WTC11 (cell line): ENCODE data around the gene SARDH. TPM values are rescaled to one million over a fixed set of nuclear protein-coding genes. Genes with fewer than 3 reads are reported as not detected.

Experiments
- ATAC-seq: fragments of 200-7000 bp; cut with Tn5 transposase; 2 replicates; pipeline ENCODE4 v1.10.0; 2021; ENCODE audit warnings: mild to moderate bottlenecking, moderate library complexity
- CTCF ChIA-PET: fragments of 300-600 bp; sonication (Branson Sonifier 250); formaldehyde crosslinking; loops from one replicate; lab custom pipeline; 2021; ENCODE audit warnings: antibody characterized with exemption; lab: Charles Lee
- POLR2A ChIA-PET: fragments of 350-600 bp; sonication (Branson Sonifier 250); formaldehyde crosslinking; loops from one replicate; lab custom pipeline; 2021; ENCODE audit warnings: antibody characterized with exemption; lab: Charles Lee
- DNase-seq: peaks from one replicate; pipeline ENCODE4 v3.0.0; 2021; ENCODE audit warnings: low spot score
- H3K27ac Mint-ChIP-seq: 2 replicates; pipeline ENCODE4 v1.8.0; 2021; ENCODE audit warnings: mixed read lengths
- H3K27me3 Mint-ChIP-seq: 2 replicates; pipeline ENCODE4 v1.8.0; 2021; ENCODE audit warnings: low read depth, mild to moderate bottlenecking, moderate library complexity, mixed read lengths
- H3K36me3 Mint-ChIP-seq: 2 replicates; pipeline ENCODE4 v1.8.0; 2021; ENCODE audit warnings: mixed read lengths
- H3K4me1 Mint-ChIP-seq: 2 replicates; pipeline ENCODE4 v1.8.0; 2022; ENCODE audit warnings: mixed read lengths
- H3K4me3 Mint-ChIP-seq: 2 replicates; pipeline ENCODE4 v1.8.0; 2021; ENCODE audit warnings: mild to moderate bottlenecking, moderate library complexity, mixed read lengths
- H3K9me3 Mint-ChIP-seq: 2 replicates; pipeline ENCODE4 v1.8.0; 2021; ENCODE audit warnings: mixed read lengths
- EMX1 ChIP-seq: fragments of 250-450 bp; sonication (Bioruptor Pico); IDR thresholded peaks from 2 replicates; pipeline ENCODE4 v1.8.0; 2021; ENCODE audit warnings: mild to moderate bottlenecking
- FOXK1 ChIP-seq: sonication (generic); formaldehyde crosslinking; IDR thresholded peaks from 2 replicates; pipeline ENCODE4 v1.8.0; 2022; ENCODE audit warnings: mild to moderate bottlenecking, moderate library complexity, missing genetic modification reagents
- IRF2 ChIP-seq: sonication (generic); formaldehyde crosslinking; IDR thresholded peaks from 2 replicates; pipeline ENCODE4 v1.8.0; 2022; ENCODE audit warnings: low read depth, missing genetic modification reagents, borderline replicate concordance
- NR1H2 ChIP-seq: sonication (generic); formaldehyde crosslinking; IDR thresholded peaks from 2 replicates; pipeline ENCODE4 v1.9.0; 2021; ENCODE audit warnings: mild to moderate bottlenecking, moderate library complexity, missing genetic modification reagents
- PRRX2 ChIP-seq: fragments of 250-450 bp; sonication (Bioruptor Pico); IDR thresholded peaks from 2 replicates; pipeline ENCODE4 v1.8.0; 2021; ENCODE audit warnings: mild to moderate bottlenecking
- RELA ChIP-seq: sonication (generic); formaldehyde crosslinking; IDR thresholded peaks from 2 replicates; pipeline ENCODE4 v1.8.1; 2022; ENCODE audit warnings: missing genetic modification reagents, mild to moderate bottlenecking, borderline replicate concordance
- TEAD1 ChIP-seq: sonication (generic); formaldehyde crosslinking; IDR thresholded peaks from 2 replicates; pipeline ENCODE4 v1.8.0; 2022; ENCODE audit warnings: mild to moderate bottlenecking, missing genetic modification reagents
- ZBTB21 ChIP-seq: sonication (generic); formaldehyde crosslinking; IDR thresholded peaks from 2 replicates; pipeline ENCODE4 v1.8.1; 2023; ENCODE audit warnings: mild to moderate bottlenecking, missing genetic modification reagents, borderline replicate concordance
- ZNF219 ChIP-seq: sonication (generic); formaldehyde crosslinking; IDR thresholded peaks from 2 replicates; pipeline ENCODE4 v1.8.0; 2023; ENCODE audit warnings: missing genetic modification reagents, mild to moderate bottlenecking, borderline replicate concordance
- ZNF232 ChIP-seq: sonication (generic); formaldehyde crosslinking; IDR thresholded peaks from 2 replicates; pipeline ENCODE4 v1.8.0; 2022; ENCODE audit warnings: mild to moderate bottlenecking, missing genetic modification reagents
- ZNF423 ChIP-seq: fragments of 250-450 bp; sonication (Bioruptor Pico); IDR thresholded peaks from 2 replicates; pipeline ENCODE4 v2.1.2; 2022; ENCODE audit warnings: mild to moderate bottlenecking, moderate library complexity
- total RNA-seq: library from RNA; stranded (reverse); gene quantifications from 3 replicates; pipeline ENCODE4 v1.2.3, GENCODE V29; 2021
- TF ChIP-seq, protein P1 (sequence below): sonication (generic); formaldehyde crosslinking; IDR thresholded peaks from 2 replicates; pipeline ENCODE4 v1.8.0; 2022; ENCODE audit warnings: mild to moderate bottlenecking, missing genetic modification reagents
- TF ChIP-seq, protein P2 (sequence below): fragments of 200-600 bp; IDR thresholded peaks from 2 replicates; pipeline ENCODE4 v1.8.0; 2022; ENCODE audit warnings: antibody characterized with exemption
- TF ChIP-seq, protein P3 (sequence below): fragments of 250-450 bp; sonication (Bioruptor Pico); IDR thresholded peaks from 2 replicates; pipeline ENCODE4 v2.1.2; 2022; ENCODE audit warnings: mild to moderate bottlenecking, moderate library complexity
- TF ChIP-seq, protein P4 (sequence below): sonication (generic); formaldehyde crosslinking; IDR thresholded peaks from 2 replicates; pipeline ENCODE4 v1.8.1; 2023; ENCODE audit warnings: mild to moderate bottlenecking, missing genetic modification reagents
- TF ChIP-seq, protein P5 (sequence below): sonication (generic); formaldehyde crosslinking; IDR thresholded peaks from 2 replicates; pipeline ENCODE4 v1.8.0; 2022; ENCODE audit warnings: missing genetic modification reagents
- TF ChIP-seq, protein P6 (sequence below): fragments of 250-450 bp; sonication (Bioruptor Pico); conservative IDR thresholded peaks from 2 replicates; pipeline ENCODE4 v1.9.0; 2021; ENCODE audit warnings: mild to moderate bottlenecking

SARDH gene
- total RNA-seq, 1 experiment from 2014 or later: 8.5 TPM

DNA sequence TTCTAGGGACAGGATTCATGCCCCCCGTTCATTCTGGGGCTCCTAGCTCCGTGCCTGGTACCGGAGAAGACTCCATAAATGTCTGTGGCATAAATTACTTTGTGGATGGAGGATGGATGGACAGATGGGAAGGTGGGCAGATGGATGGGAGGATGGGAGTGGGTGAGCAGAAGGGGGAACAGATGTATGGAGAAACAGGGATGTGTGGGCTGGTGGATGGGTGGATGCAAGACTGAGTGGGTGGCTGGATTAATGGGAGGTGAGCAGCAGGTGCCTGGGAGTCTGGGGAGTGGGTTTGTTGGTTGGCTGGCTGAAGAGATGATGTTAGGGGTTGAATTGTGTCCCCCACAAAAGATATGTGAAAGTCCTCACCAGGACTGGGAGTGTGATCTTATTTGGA, 43.5 kb downstream of the SARDH start:
- ChIA-PET POLR2A (no interaction called here), CTCF (no interaction called here)
- no peaks in the 10 kb centered on the region for H3K36me3 Mint-ChIP-seq
- H3K27me3 Mint-ChIP-seq: no peaks in the 10 kb centered on the region
- H3K9me3 Mint-ChIP-seq: 0 out of 2 replicates have a peak, but pooled peaks cover 3% of the 10 kb centered on the region
- no peak overlapping the region for H3K4me3 Mint-ChIP-seq
- H3K27ac Mint-ChIP-seq: no peak overlapping the region
- H3K4me1 Mint-ChIP-seq: no peaks in the 10 kb centered on the region
- DNase-seq (no peak), ATAC-seq (no peak)
- no peak for TF ChIP-seq FOXK1 (CRISPR knock-in tag)
- TF ChIP-seq, protein P1, sequence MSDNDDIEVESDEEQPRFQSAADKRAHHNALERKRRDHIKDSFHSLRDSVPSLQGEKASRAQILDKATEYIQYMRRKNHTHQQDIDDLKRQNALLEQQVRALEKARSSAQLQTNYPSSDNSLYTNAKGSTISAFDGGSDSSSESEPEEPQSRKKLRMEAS (CRISPR knock-in tag): no peak
- no peak for TF ChIP-seq ZNF423 (CRISPR knock-in tag)
- no peak for TF ChIP-seq IRF2 (CRISPR knock-in tag)
- no peak for TF ChIP-seq ZNF232 (CRISPR knock-in tag)
- no peak for TF ChIP-seq PRRX2 (CRISPR knock-in tag)
- TF ChIP-seq ZBTB21: no peak
- TF ChIP-seq, protein P2, sequence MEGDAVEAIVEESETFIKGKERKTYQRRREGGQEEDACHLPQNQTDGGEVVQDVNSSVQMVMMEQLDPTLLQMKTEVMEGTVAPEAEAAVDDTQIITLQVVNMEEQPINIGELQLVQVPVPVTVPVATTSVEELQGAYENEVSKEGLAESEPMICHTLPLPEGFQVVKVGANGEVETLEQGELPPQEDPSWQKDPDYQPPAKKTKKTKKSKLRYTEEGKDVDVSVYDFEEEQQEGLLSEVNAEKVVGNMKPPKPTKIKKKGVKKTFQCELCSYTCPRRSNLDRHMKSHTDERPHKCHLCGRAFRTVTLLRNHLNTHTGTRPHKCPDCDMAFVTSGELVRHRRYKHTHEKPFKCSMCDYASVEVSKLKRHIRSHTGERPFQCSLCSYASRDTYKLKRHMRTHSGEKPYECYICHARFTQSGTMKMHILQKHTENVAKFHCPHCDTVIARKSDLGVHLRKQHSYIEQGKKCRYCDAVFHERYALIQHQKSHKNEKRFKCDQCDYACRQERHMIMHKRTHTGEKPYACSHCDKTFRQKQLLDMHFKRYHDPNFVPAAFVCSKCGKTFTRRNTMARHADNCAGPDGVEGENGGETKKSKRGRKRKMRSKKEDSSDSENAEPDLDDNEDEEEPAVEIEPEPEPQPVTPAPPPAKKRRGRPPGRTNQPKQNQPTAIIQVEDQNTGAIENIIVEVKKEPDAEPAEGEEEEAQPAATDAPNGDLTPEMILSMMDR: no peak
- TF ChIP-seq TEAD1 (CRISPR knock-in tag): no peak
- TF ChIP-seq, protein P3, sequence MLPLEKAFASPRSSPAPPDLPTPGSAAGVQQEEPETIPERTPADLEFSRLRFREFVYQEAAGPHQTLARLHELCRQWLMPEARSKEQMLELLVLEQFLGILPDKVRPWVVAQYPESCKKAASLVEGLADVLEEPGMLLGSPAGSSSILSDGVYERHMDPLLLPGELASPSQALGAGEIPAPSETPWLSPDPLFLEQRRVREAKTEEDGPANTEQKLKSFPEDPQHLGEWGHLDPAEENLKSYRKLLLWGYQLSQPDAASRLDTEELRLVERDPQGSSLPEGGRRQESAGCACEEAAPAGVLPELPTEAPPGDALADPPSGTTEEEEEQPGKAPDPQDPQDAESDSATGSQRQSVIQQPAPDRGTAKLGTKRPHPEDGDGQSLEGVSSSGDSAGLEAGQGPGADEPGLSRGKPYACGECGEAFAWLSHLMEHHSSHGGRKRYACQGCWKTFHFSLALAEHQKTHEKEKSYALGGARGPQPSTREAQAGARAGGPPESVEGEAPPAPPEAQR (CRISPR knock-in tag): no peak
- TF ChIP-seq, protein P4, sequence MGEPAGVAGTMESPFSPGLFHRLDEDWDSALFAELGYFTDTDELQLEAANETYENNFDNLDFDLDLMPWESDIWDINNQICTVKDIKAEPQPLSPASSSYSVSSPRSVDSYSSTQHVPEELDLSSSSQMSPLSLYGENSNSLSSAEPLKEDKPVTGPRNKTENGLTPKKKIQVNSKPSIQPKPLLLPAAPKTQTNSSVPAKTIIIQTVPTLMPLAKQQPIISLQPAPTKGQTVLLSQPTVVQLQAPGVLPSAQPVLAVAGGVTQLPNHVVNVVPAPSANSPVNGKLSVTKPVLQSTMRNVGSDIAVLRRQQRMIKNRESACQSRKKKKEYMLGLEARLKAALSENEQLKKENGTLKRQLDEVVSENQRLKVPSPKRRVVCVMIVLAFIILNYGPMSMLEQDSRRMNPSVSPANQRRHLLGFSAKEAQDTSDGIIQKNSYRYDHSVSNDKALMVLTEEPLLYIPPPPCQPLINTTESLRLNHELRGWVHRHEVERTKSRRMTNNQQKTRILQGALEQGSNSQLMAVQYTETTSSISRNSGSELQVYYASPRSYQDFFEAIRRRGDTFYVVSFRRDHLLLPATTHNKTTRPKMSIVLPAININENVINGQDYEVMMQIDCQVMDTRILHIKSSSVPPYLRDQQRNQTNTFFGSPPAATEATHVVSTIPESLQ (CRISPR knock-in tag): no peak

DNA sequence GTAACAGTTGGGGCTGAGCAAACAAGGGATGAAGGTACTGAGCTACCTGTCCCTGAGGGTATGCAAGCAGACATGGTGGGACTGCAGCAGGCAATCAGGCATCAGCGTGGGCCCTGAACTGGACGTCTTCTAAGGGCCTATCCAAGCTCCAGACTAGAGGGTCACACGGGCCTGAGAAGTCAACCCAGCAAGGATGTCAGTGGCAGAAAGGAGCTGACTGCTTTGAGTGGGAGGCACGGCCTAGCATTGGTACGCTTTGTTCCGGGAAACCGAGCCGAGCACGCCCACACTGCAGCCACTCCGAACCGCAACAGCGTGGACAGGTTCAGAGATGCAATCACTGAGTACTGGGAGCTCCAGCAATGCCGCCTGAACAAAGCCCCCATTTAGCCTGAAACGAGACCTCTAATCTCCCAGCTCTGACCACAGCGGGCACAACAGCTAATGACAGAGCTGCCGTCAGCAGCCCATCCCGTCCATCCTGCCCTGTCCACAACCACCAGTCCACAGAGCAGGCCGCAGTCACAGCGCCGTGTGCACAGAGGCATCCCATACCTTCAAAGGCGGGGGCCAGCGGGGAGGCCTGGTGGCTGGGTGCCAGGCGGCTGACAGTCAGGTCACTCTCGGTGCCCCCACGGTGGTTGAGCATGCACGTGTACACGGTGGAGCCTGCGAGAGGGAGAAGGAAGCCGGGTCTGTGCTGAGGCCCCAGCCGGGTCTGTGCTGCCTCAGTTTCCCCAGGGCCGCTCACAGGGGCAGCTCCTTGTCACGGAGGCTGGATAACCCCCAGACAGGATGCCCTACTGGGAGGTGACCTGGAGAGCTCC, 44.2 kb downstream of the SARDH start:
- Mint-ChIP-seq H3K36me3 (no peaks in the 10 kb centered on the region), H3K4me3 (no peak overlapping the region), H3K27ac (0 out of 2 replicates have a peak overlapping the region, but pooled peaks have one; percentile 13), H3K9me3 (no peaks in the 10 kb centered on the region), H3K4me1 (no peaks in the 10 kb centered on the region), H3K27me3 (no peaks in the 10 kb centered on the region)
- no peak for ATAC-seq
- no peak for DNase-seq
- ChIA-PET POLR2A (no interaction called here), CTCF (interaction anchor here (1.3 kb wide), 1 partner anchor 49 kb away, joined by 3 read pairs; no protein-coding TSS in a partner anchor)
- TF ChIP-seq ZNF423 (CRISPR knock-in tag): no peak
- TF ChIP-seq, protein P3 (CRISPR knock-in tag): no peak
- TF ChIP-seq, protein P1 (CRISPR knock-in tag): no peak
- TF ChIP-seq, protein P5, sequence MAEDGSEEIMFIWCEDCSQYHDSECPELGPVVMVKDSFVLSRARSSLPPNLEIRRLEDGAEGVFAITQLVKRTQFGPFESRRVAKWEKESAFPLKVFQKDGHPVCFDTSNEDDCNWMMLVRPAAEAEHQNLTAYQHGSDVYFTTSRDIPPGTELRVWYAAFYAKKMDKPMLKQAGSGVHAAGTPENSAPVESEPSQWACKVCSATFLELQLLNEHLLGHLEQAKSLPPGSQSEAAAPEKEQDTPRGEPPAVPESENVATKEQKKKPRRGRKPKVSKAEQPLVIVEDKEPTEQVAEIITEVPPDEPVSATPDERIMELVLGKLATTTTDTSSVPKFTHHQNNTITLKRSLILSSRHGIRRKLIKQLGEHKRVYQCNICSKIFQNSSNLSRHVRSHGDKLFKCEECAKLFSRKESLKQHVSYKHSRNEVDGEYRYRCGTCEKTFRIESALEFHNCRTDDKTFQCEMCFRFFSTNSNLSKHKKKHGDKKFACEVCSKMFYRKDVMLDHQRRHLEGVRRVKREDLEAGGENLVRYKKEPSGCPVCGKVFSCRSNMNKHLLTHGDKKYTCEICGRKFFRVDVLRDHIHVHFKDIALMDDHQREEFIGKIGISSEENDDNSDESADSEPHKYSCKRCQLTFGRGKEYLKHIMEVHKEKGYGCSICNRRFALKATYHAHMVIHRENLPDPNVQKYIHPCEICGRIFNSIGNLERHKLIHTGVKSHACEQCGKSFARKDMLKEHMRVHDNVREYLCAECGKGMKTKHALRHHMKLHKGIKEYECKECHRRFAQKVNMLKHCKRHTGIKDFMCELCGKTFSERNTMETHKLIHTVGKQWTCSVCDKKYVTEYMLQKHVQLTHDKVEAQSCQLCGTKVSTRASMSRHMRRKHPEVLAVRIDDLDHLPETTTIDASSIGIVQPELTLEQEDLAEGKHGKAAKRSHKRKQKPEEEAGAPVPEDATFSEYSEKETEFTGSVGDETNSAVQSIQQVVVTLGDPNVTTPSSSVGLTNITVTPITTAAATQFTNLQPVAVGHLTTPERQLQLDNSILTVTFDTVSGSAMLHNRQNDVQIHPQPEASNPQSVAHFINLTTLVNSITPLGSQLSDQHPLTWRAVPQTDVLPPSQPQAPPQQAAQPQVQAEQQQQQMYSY (CRISPR knock-in tag): no peak
- TF ChIP-seq, protein P6, sequence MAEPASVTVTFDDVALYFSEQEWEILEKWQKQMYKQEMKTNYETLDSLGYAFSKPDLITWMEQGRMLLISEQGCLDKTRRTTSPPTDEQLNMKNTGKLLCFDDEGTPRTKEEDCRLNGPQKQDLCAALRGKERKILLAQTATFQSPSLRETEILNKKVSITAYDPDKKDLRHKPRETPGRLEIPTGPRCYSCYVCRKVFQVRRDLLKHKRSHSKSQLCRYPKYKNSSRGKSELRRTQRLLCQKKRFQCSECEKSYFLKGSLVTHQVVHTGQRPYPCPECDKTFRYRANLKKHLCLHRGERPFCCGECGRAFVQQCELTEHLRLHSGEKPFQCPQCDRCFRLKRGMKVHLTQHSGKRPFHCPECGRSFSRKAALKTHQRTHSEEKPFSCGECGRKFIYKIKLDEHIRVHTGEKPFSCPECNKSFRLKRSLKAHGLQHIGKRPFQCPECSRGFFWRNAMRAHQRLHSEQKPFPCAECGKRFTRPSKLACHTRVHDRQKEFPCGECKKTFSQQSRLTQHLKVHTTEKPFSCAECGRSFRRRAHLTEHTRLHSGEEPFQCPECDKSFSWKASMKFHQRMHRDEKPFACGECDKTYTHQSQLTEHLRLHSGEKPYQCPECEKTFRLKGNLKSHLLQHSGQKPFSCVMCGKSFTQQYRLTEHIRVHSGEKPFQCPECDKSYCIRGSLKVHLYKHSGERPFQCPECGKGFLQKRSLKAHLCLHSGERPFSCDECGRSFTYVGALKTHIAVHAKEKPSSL: no peak
- TF ChIP-seq ZNF219 (CRISPR knock-in tag): no peak
- TF ChIP-seq EMX1 (CRISPR knock-in tag): no peak
- no peak for TF ChIP-seq NR1H2 (CRISPR knock-in tag)
- TF ChIP-seq RELA (CRISPR knock-in tag): no peak
